GM23338 (cell line): ENCODE data around the gene RCAN1. TPM values are rescaled to one million over a fixed set of nuclear protein-coding genes. Genes with fewer than 3 reads are reported as not detected.

ENCODE experiments used
- ATAC-seq: fragments of 200-7000 bp; cut with Tn5 transposase; 3 replicates; pipeline ENCODE4 v1.9.1; 2020
- DNase-seq: peaks from one replicate; pipeline ENCODE4 v3.0.0-alpha.2; 2015; ENCODE audit warnings: low spot score
- H2AFZ ChIP-seq: fragments of 200-600 bp; sonication (generic); 2 replicates; pipeline ENCODE4 v1.8.0; 2016; ENCODE audit warnings: antibody characterized with exemption, mild to moderate bottlenecking, moderate library complexity
- H3F3A ChIP-seq: fragments of 200-600 bp; sonication (generic); replicated peaks from 2 replicates; pipeline ENCODE4 v1.8.0; 2017; ENCODE audit warnings: antibody characterized with exemption, mixed run types, low read depth
- H3K27ac ChIP-seq: fragments of 200-600 bp; sonication (generic); 2 replicates; pipeline ENCODE4 v1.6.1; 2016; ENCODE audit warnings: low read depth
- H3K27me3 ChIP-seq: fragments of 200-600 bp; sonication (generic); 2 replicates; pipeline ENCODE4 v1.8.0; 2016; ENCODE audit warnings: mild to moderate bottlenecking, mixed run types, moderate library complexity; ENCODE audit not compliant: insufficient read depth
- H3K36me3 ChIP-seq: fragments of 200-600 bp; sonication (generic); 2 replicates; pipeline ENCODE4 v1.8.0; 2016; ENCODE audit warnings: mild to moderate bottlenecking; ENCODE audit not compliant: insufficient read depth
- H3K4me1 ChIP-seq: fragments of 200-600 bp; sonication (generic); 2 replicates; pipeline ENCODE4 v1.8.0; 2016; ENCODE audit warnings: mild to moderate bottlenecking, moderate library complexity; ENCODE audit not compliant: insufficient read depth
- H3K4me2 ChIP-seq: fragments of 200-600 bp; sonication (generic); 2 replicates; pipeline ENCODE4 v1.7.1; 2017; ENCODE audit warnings: mixed run types
- H3K4me3 ChIP-seq: fragments of 200-600 bp; sonication (generic); 2 replicates; pipeline ENCODE4 v1.6.1; 2016; ENCODE audit warnings: mixed run types
- H3K79me2 ChIP-seq: fragments of 200-600 bp; sonication (generic); replicated peaks from 2 replicates; pipeline ENCODE4 v1.8.0; 2017; ENCODE audit warnings: mild to moderate bottlenecking; ENCODE audit not compliant: insufficient read depth
- H3K9me2 ChIP-seq: fragments of 200-600 bp; sonication (generic); 2 replicates; pipeline ENCODE4 v1.8.0; 2017; ENCODE audit not compliant: insufficient read depth
- H4K20me1 ChIP-seq: fragments of 200-600 bp; sonication (generic); replicated peaks from 2 replicates; pipeline ENCODE4 v1.8.0; 2017; ENCODE audit warnings: mild to moderate bottlenecking; ENCODE audit not compliant: insufficient read depth
- H3K27ac Mint-ChIP-seq: 2 replicates; pipeline ENCODE4 v1.8.0; 2020; ENCODE audit warnings: inconsistent platforms, mild to moderate bottlenecking, moderate library complexity, mixed read lengths
- H3K27me3 Mint-ChIP-seq: 3 replicates; pipeline ENCODE4 v1.8.0; 2022; ENCODE audit warnings: low read depth, mild to moderate bottlenecking, moderate library complexity, mixed read lengths, inconsistent platforms; ENCODE audit not compliant: insufficient read depth, poor library complexity
- H3K36me3 Mint-ChIP-seq: 3 replicates; pipeline ENCODE4 v1.8.0; 2021; ENCODE audit warnings: low read depth, mild to moderate bottlenecking, inconsistent platforms, moderate library complexity, mixed read lengths
- H3K4me1 Mint-ChIP-seq: 3 replicates; pipeline ENCODE4 v1.8.0; 2020; ENCODE audit warnings: mild to moderate bottlenecking, inconsistent platforms, mixed read lengths
- H3K4me3 Mint-ChIP-seq: 3 replicates; pipeline ENCODE4 v1.8.0; 2021; ENCODE audit warnings: moderate library complexity, mild to moderate bottlenecking, inconsistent platforms, mixed read lengths
- H3K9me3 Mint-ChIP-seq: 3 replicates; pipeline ENCODE4 v1.8.0; 2020; ENCODE audit warnings: moderate library complexity, mild to moderate bottlenecking, inconsistent platforms, mixed read lengths
- CTCF ChIP-seq, 2 experiments: fragments of 200-600 bp in 1 of 2; sonication (generic) in 1 of 2; conservative IDR thresholded peaks; 2 replicates each; pipeline versions ENCODE4 v1.5.1 to v1.6.1; 2016 to 2017; ENCODE audit warnings: antibody characterized with exemption in 2 of 2, low read depth in 2 of 2, mild to moderate bottlenecking in 2 of 2, moderate library complexity in 1 of 2
- EZH2phosphoT487 ChIP-seq: fragments of 200-600 bp; sonication (generic); IDR thresholded peaks from one replicate; pipeline ENCODE4 v1.8.1; 2018; ENCODE audit warnings: antibody characterized with exemption; ENCODE audit not compliant: unreplicated experiment
- NANOG ChIP-seq: IDR thresholded peaks from 2 replicates; pipeline ENCODE4 v1.6.1; 2016; ENCODE audit warnings: antibody characterized with exemption, borderline replicate concordance
- STAT1 ChIP-seq: IDR thresholded peaks from one replicate; pipeline ENCODE4 v1.6.1; 2016; ENCODE audit warnings: antibody characterized with exemption; ENCODE audit not compliant: unreplicated experiment
- ZNF331 ChIP-seq: fragments of 250-450 bp; sonication (Bioruptor Pico); IDR thresholded peaks from 2 replicates; pipeline ENCODE4 v1.5.0; 2020; ENCODE audit warnings: low read depth, mild to moderate bottlenecking, moderate library complexity
- ZNF462 ChIP-seq: fragments of 250-450 bp; sonication (Bioruptor Pico); IDR thresholded peaks from 2 replicates; pipeline ENCODE4 v1.5.0; 2020; ENCODE audit warnings: mild to moderate bottlenecking, moderate library complexity
- polyA plus RNA-seq: library from polyadenylated mRNA; unstranded; fragments of >200 nt; fragmentation: Nextera tagmentation; extraction: Ambion mirVana; gene quantifications from 2 replicates; pipeline ENCODE4 v1.2.1, GENCODE V29; 2016
- total RNA-seq: library from RNA; depleted of rRNA; stranded (reverse); fragments of >200 nt; shearing (Covaris generic); gene quantifications from 2 replicates; pipeline ENCODE4 v1.2.3, GENCODE V29; 2014

The RCAN1 gene
- total and polyA plus RNA-seq, 2 experiments from 2014 or later, result 3.7 to 5.2 TPM

- no peak for TF ChIP-seq ZNF462 (CRISPR knock-in tag)
- TF ChIP-seq NANOG, result no peak
- TF ChIP-seq STAT1, result no peak
- TF ChIP-seq EZH2phosphoT487, result no peak
- TF ChIP-seq ZNF331 (CRISPR knock-in tag), result no peak
- TF ChIP-seq CTCF (conservative IDR thresholded peaks at IDR 0.05; ENCODE audit: low read depth in 2 of 2), result no peak
- peaks cover 3% of the 10 kb centered on the region; the same call in 1 of the 2 replicates for H3K4me1 ChIP-seq
- H3K4me3 ChIP-seq, result no peak overlapping the region
- H3K4me3 Mint-ChIP-seq, result no peak overlapping the region
- no peaks in the 10 kb centered on the region for H4K20me1 ChIP-seq
- ATAC-seq (no peak), DNase-seq (no peak)
- H3K27me3 Mint-ChIP-seq, result no peaks in the 10 kb centered on the region
- no peaks in the 10 kb centered on the region; the same call in 1 of the 2 replicates for H3K36me3 ChIP-seq
- H3K27ac ChIP-seq, result no peak overlapping the region
- no peaks in the 10 kb centered on the region for H3K79me2 ChIP-seq
- H3K4me2 ChIP-seq, result no peak overlapping the region
- H3K9me2 ChIP-seq, result peaks cover 15% of the 10 kb centered on the region
- H3F3A ChIP-seq, result no peaks in the 10 kb centered on the region
- H2AFZ ChIP-seq, result no peak overlapping the region
- peaks cover 15% of the 10 kb centered on the region for H3K9me3 Mint-ChIP-seq
- H3K4me1 Mint-ChIP-seq, result peaks cover 11% of the 10 kb centered on the region
- no peak overlapping the region for H3K27ac Mint-ChIP-seq
- H3K27me3 ChIP-seq, result no peaks in the 10 kb centered on the region
- peaks cover 12% of the 10 kb centered on the region for H3K36me3 Mint-ChIP-seq
Observed at GRCh38 chr21:34550182-34550799, 64.6 kb downstream of the RCAN1 start.
